Measurements from ENCODE around the gene GRB14. TPM values are rescaled to one million over a fixed set of nuclear protein-coding genes. Genes with fewer than 3 reads are reported as not detected.

GRB14 gene
- total RNA-seq, 1 experiment from 2014 or later = 6.3 TPM

DNA sequence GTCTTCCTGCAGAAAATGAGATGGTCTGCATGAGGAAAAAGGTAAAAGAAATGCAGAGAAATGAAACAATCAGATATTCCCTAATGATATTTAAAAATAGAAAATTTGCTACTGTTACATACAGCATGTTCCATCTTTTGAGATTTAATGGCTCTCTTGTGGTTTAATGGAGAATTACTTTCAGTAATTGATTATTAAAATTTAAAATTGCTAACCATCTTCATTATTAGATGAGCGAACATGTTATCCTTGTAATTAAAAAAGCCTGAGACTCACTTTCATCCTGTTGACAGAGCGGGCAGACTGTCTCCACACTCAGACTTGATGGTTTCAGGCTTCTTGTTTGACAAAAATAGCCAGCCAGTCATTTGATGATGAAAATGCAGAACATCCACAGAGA, 171.0 kb downstream of the GRB14 start:
- H3K79me2 ChIP-seq (ENCODE audit: insufficient read depth, low read length) = no peaks in the 10 kb centered on the region
- H3K36me3 ChIP-seq (ENCODE audit: control insufficient read depth in 1 of 2, insufficient read depth in 2 of 2, low read length in 2 of 2) = no peaks in the 10 kb centered on the region
- CTCF ChIA-PET = no interaction called here
- no peak for DNase-seq (ENCODE audit: low read depth, low spot score)
- RAD21 ChIA-PET (ENCODE audit: low non-redundant PET in 1 of 2, low total read pairs in 2 of 2, uncharacterized antibody in 2 of 2, unreplicated experiment in 2 of 2) = no interaction called here
- intact Hi-C loops (cut with micrococcal nuclease) = no loop called here
- H3K9me2 ChIP-seq (ENCODE audit: insufficient read depth) = no peaks in the 10 kb centered on the region
- H3K4me1 ChIP-seq (ENCODE audit: control insufficient read depth in 1 of 2, insufficient read depth in 2 of 2, low read length in 2 of 2) = no peaks in the 10 kb centered on the region
- H3K9me3 ChIP-seq (ENCODE audit: control insufficient read depth in 1 of 2, insufficient read depth in 1 of 2, low read depth in 1 of 2, low read length in 2 of 2) = no peaks in the 10 kb centered on the region
- TF ChIP-seq ZNF274 (IDR thresholded peaks at IDR 0.05; ENCODE audit: low read depth, low read length) = no peak
- no peak for TF ChIP-seq TCF7L2 (IDR thresholded peaks at IDR 0.05; ENCODE audit: borderline replicate concordance, extremely low read depth, insufficient read depth, insufficient read length)
- no peak for TF ChIP-seq CEBPB (IDR thresholded peaks at IDR 0.05; ENCODE audit: low read depth)
- TF ChIP-seq YY1 (IDR thresholded peaks at IDR 0.05; ENCODE audit: extremely low read depth, insufficient replicate concordance, low read depth, low read length) = no peak
- TF ChIP-seq ZFX (IDR thresholded peaks at IDR 0.05) = no peak
- TF ChIP-seq, protein P1, sequence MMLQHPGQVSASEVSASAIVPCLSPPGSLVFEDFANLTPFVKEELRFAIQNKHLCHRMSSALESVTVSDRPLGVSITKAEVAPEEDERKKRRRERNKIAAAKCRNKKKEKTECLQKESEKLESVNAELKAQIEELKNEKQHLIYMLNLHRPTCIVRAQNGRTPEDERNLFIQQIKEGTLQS (IDR thresholded peaks at IDR 0.05) = no peak
- H3K9ac ChIP-seq (ENCODE audit: low read length) = no peak overlapping the region
- H3K27me3 ChIP-seq (ENCODE audit: insufficient read depth, low read length) = peaks cover 36% of the 10 kb centered on the region
- no peak overlapping the region for H2AFZ ChIP-seq (ENCODE audit: low read depth, low read length, poor library complexity, severe bottlenecking)
- no TSS peak for BruUV-seq (replicated peaks)
- H3K27ac ChIP-seq (ENCODE audit: low read depth, low read length) = no peak overlapping the region
- H3K4me2 ChIP-seq (ENCODE audit: low read length) = no peak overlapping the region
- H3K4me3 ChIP-seq (replicated peaks in 1 of 2; ENCODE audit: low read depth in 1 of 2, low read length in 2 of 2) = no peak overlapping the region
- no peaks in the 10 kb centered on the region for H4K20me1 ChIP-seq (ENCODE audit: insufficient read depth)
- POLR2A ChIA-PET = no interaction called here
- ATAC-seq = no peak

DNA sequence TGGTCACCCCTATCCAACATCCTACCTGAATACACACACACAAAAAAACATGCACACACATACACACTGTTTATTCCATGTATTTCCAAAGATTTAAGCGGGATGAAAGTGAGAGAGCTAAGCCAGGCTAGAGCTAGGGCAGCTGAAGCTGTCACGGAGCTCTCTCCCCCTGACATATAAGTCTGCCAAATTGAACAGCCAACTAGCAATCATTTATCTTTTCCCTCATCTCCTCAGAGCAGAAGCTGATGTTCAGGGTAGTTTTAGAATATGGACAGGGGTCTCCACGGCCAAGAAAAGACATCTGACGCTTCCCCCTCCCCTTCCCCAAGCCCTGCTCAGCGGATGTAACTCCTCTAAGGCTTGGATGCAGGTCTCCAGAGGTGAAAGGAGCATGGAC, 171.6 kb downstream of the GRB14 start:
- no TSS peak for BruUV-seq (replicated peaks)
- no peak overlapping the region for H3K4me3 ChIP-seq (replicated peaks in 1 of 2; ENCODE audit: low read depth in 1 of 2, low read length in 2 of 2)
- H3K27ac ChIP-seq (ENCODE audit: low read depth, low read length) = no peak overlapping the region
- ChIA-PET POLR2A (no interaction called here), RAD21 (ENCODE audit: low non-redundant PET in 1 of 2, low total read pairs in 2 of 2, uncharacterized antibody in 2 of 2, unreplicated experiment in 2 of 2) (no interaction called here), CTCF (no interaction called here)
- H3K27me3 ChIP-seq (ENCODE audit: insufficient read depth, low read length) = peaks cover 36% of the 10 kb centered on the region
- no peak for ATAC-seq
- no peaks in the 10 kb centered on the region for H3K9me3 ChIP-seq (ENCODE audit: control insufficient read depth in 1 of 2, insufficient read depth in 1 of 2, low read depth in 1 of 2, low read length in 2 of 2)
- H3K9ac ChIP-seq (ENCODE audit: low read length) = no peak overlapping the region
- no peaks in the 10 kb centered on the region for H3K4me1 ChIP-seq (ENCODE audit: control insufficient read depth in 1 of 2, insufficient read depth in 2 of 2, low read length in 2 of 2)
- no peaks in the 10 kb centered on the region for H4K20me1 ChIP-seq (ENCODE audit: insufficient read depth)
- intact Hi-C loops (cut with micrococcal nuclease) = no loop called here
- H3K79me2 ChIP-seq (ENCODE audit: insufficient read depth, low read length) = no peaks in the 10 kb centered on the region
- no peak overlapping the region for H2AFZ ChIP-seq (ENCODE audit: low read depth, low read length, poor library complexity, severe bottlenecking)
- DNase-seq (ENCODE audit: low read depth, low spot score) = no peak
- H3K4me2 ChIP-seq (ENCODE audit: low read length) = no peak overlapping the region
- no peaks in the 10 kb centered on the region for H3K9me2 ChIP-seq (ENCODE audit: insufficient read depth)
- no peaks in the 10 kb centered on the region for H3K36me3 ChIP-seq (ENCODE audit: control insufficient read depth in 1 of 2, insufficient read depth in 2 of 2, low read length in 2 of 2)
- TF ChIP-seq EZH2 (IDR thresholded peaks at IDR 0.05) = no peak
- TF ChIP-seq POLR2A (IDR thresholded peaks at IDR 0.05; ENCODE audit: borderline replicate concordance, extremely low read depth, insufficient read depth, insufficient read length) = no peak
- TF ChIP-seq JUND (IDR thresholded peaks at IDR 0.05) = no peak
- no peak for TF ChIP-seq ELF1 (IDR thresholded peaks at IDR 0.05; ENCODE audit: borderline replicate concordance, low read depth)
- TF ChIP-seq RAD21 (IDR thresholded peaks at IDR 0.05; ENCODE audit: low read depth) = no peak
- TF ChIP-seq, protein P1 (IDR thresholded peaks at IDR 0.05) = no peak
- TF ChIP-seq ZNF274 (IDR thresholded peaks at IDR 0.05; ENCODE audit: low read depth, low read length) = no peak
- TF ChIP-seq SRF (IDR thresholded peaks at IDR 0.05; ENCODE audit: low read depth) = no peak
- no peak for TF ChIP-seq POLR2AphosphoS5 (IDR thresholded peaks at IDR 0.05; ENCODE audit: low read depth, low read length)
- TF ChIP-seq, protein P2, sequence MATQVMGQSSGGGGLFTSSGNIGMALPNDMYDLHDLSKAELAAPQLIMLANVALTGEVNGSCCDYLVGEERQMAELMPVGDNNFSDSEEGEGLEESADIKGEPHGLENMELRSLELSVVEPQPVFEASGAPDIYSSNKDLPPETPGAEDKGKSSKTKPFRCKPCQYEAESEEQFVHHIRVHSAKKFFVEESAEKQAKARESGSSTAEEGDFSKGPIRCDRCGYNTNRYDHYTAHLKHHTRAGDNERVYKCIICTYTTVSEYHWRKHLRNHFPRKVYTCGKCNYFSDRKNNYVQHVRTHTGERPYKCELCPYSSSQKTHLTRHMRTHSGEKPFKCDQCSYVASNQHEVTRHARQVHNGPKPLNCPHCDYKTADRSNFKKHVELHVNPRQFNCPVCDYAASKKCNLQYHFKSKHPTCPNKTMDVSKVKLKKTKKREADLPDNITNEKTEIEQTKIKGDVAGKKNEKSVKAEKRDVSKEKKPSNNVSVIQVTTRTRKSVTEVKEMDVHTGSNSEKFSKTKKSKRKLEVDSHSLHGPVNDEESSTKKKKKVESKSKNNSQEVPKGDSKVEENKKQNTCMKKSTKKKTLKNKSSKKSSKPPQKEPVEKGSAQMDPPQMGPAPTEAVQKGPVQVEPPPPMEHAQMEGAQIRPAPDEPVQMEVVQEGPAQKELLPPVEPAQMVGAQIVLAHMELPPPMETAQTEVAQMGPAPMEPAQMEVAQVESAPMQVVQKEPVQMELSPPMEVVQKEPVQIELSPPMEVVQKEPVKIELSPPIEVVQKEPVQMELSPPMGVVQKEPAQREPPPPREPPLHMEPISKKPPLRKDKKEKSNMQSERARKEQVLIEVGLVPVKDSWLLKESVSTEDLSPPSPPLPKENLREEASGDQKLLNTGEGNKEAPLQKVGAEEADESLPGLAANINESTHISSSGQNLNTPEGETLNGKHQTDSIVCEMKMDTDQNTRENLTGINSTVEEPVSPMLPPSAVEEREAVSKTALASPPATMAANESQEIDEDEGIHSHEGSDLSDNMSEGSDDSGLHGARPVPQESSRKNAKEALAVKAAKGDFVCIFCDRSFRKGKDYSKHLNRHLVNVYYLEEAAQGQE (IDR thresholded peaks at IDR 0.05; ENCODE audit: low read depth) = no peak
- TF ChIP-seq CBX3 (IDR thresholded peaks at IDR 0.05; ENCODE audit: low read depth) = no peak
- TF ChIP-seq ZFX (IDR thresholded peaks at IDR 0.05) = no peak
- TF ChIP-seq, protein P3, sequence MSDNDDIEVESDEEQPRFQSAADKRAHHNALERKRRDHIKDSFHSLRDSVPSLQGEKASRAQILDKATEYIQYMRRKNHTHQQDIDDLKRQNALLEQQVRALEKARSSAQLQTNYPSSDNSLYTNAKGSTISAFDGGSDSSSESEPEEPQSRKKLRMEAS (IDR thresholded peaks at IDR 0.05) = no peak

Data from HCT116 (cell line).